Left lung (tissue), 10 donors: Measurements from ENCODE around the gene RAB11A. TPM values are rescaled to one million over a fixed set of nuclear protein-coding genes. Genes with fewer than 3 reads are reported as not detected.
A peak's percentile ranks its signal among the peaks of the same experiment; 100 is the strongest.

Source experiments
- ATAC-seq: fragments of 200-7000 bp; cut with Tn5 transposase; one replicate; pipeline ENCODE4 v1.9.1; 2020; ENCODE audit warnings: moderate library complexity
- DNase-seq, 4 donors: peaks; one replicate each; pipeline ENCODE4 v3.0.0-alpha.2; 2013 to 2020
- H3K27ac ChIP-seq, 2 donors: fragments of 200-600 bp; sonication (generic) in 1 of 2; one replicate each; pipeline versions ENCODE4 v1.5.0 to v1.8.0; 2020 to 2021
- H3K27me3 ChIP-seq, 2 donors: fragments of 200-600 bp; sonication (generic) in 1 of 2; one replicate each; pipeline versions ENCODE4 v1.5.0 to v1.8.0; 2020 to 2021
- H3K36me3 ChIP-seq, 2 donors: fragments of 200-600 bp; sonication (generic) in 1 of 2; one replicate each; pipeline versions ENCODE4 v1.5.0 to v1.8.0; 2020 to 2021
- H3K4me1 ChIP-seq, 2 donors: fragments of 200-600 bp; one replicate each; pipeline ENCODE4 v1.8.0; 2021
- H3K4me3 ChIP-seq, 2 donors: fragments of 200-600 bp; sonication (generic) in 1 of 2; one replicate each; pipeline versions ENCODE4 v1.5.0 to v1.8.0; 2020 to 2021; ENCODE audit warnings: mild to moderate bottlenecking in 1 of 2
- H3K9me3 ChIP-seq, 2 donors: fragments of 200-600 bp; sonication (generic) in 1 of 2; one replicate each; pipeline versions ENCODE4 v1.5.0 to v1.8.0; 2020 to 2021
- CTCF ChIP-seq, 2 donors: fragments of 200-600 bp; sonication (generic) in 1 of 2; IDR thresholded peaks; one replicate each; pipeline versions ENCODE4 v1.5.0 to v1.8.0; 2021; ENCODE audit warnings: antibody characterized with exemption in 2 of 2
- intact Hi-C, 2 donors: fragments of 100-400 bp; cut with DNase I; formaldehyde crosslinking; loops; one replicate each; pipeline versions ENCODE4 v1.11.2 to v1.14.2; 2022
- polyA plus RNA-seq, 6 donors: library from polyadenylated mRNA; unstranded; fragments of 120-200 nt; gene quantifications; one replicate each; pipeline ENCODE4 v1.2.1, GENCODE V29; 2013; ENCODE audit not compliant: insufficient read length in 6 of 6
- total RNA-seq, 2 donors: library from RNA; stranded (reverse); fragmentation: NEBNext Ultra II Directional; extraction: Animal tissue kit (Norgen Biotek cat#: 25700); gene quantifications; one replicate each; pipeline ENCODE4 v1.2.1, GENCODE V29; 2021
- donor health status: DM: no; HTN: yes; CAD: no.
- donor health status: DM: no; HTN: no; CAD: no.

Gene RAB11A
- total and polyA plus RNA-seq, 8 donors = 215 to 311 (median 271) TPM

GRCh38 chr15:65916664-65917406 is 47.5 kb downstream of the RAB11A start:
- intact Hi-C loops = no loop called here
- H3K9me3 ChIP-seq = no peaks in the 10 kb centered on the region
- TF ChIP-seq CTCF (IDR thresholded peaks at IDR 0.05) = peak; percentile 43 to 53
- peaks cover 0 to 16% of the 10 kb centered on the region in 2 donors for H3K36me3 ChIP-seq
- H3K4me3 ChIP-seq = no peak overlapping the region
- ATAC-seq = peak; percentile 97
- DNase-seq = peak; percentile 41 to 83 (median 56)
- H3K27ac ChIP-seq = no peak overlapping the region
- no peaks in the 10 kb centered on the region for H3K4me1 ChIP-seq
- no peaks in the 10 kb centered on the region for H3K27me3 ChIP-seq

- intact Hi-C loops = no loop called here
- ATAC-seq = no peak
Measured at GRCh38 chr15:65917407-65917756, 48.1 kb downstream of the RAB11A start.

GRCh38 chr15:65917936-65918335 is 48.6 kb downstream of the RAB11A start:
- Histone ChIP-seq H3K4me3 (no peak overlapping the region), H3K27me3 (no peaks in the 10 kb centered on the region), H3K36me3 (peaks cover 0 to 10% of the 10 kb centered on the region in 2 donors), H3K9me3 (no peaks in the 10 kb centered on the region), H3K27ac (no peak overlapping the region), H3K4me1 (no peaks in the 10 kb centered on the region)
- DNase-seq = no peak
- no peak for ATAC-seq
- no peak for TF ChIP-seq CTCF (IDR thresholded peaks at IDR 0.05)
- intact Hi-C loops = no loop called here

More at GRCh38 chr15:65917407-65917756, 48.1 kb downstream of the RAB11A start:
- Histone ChIP-seq H3K4me3 (no peak overlapping the region), H3K9me3 (no peaks in the 10 kb centered on the region), H3K4me1 (no peaks in the 10 kb centered on the region), H3K36me3 (peaks cover 0 to 10% of the 10 kb centered on the region in 2 donors), H3K27me3 (no peaks in the 10 kb centered on the region), H3K27ac (no peak overlapping the region)
- TF ChIP-seq CTCF (IDR thresholded peaks at IDR 0.05) = no peak
- DNase-seq = no peak

GRCh38 chr15:65918357-65918920 is 49.1 kb downstream of the RAB11A start:
- Histone ChIP-seq H3K9me3 (no peaks in the 10 kb centered on the region), H3K4me1 (no peaks in the 10 kb centered on the region), H3K27ac (no peak overlapping the region), H3K36me3 (peaks cover 0 to 10% of the 10 kb centered on the region in 2 donors), H3K4me3 (no peak overlapping the region), H3K27me3 (no peaks in the 10 kb centered on the region)
- ATAC-seq = no peak
- TF ChIP-seq CTCF (IDR thresholded peaks at IDR 0.05) = no peak
- no peak for DNase-seq
- intact Hi-C loops = no loop called here

GRCh38 chr15:65918945-65919344 is 49.7 kb downstream of the RAB11A start:
- ATAC-seq (no peak), DNase-seq (no peak)
- Histone ChIP-seq H3K4me3 (no peak overlapping the region), H3K36me3 (peaks cover 0 to 10% of the 10 kb centered on the region in 2 donors), H3K27ac (no peak overlapping the region), H3K4me1 (no peaks in the 10 kb centered on the region), H3K9me3 (no peaks in the 10 kb centered on the region), H3K27me3 (no peaks in the 10 kb centered on the region)
- TF ChIP-seq CTCF (IDR thresholded peaks at IDR 0.05) = no peak
- intact Hi-C loops = no loop called here
